Osteoblast (primary cell): ENCODE measurements around the gene RELN. TPM values are rescaled to one million over a fixed set of nuclear protein-coding genes. Genes with fewer than 3 reads are reported as not detected.

Experiments
- DNase-seq: peaks from one replicate; pipeline ENCODE4 v3.0.0; 2011; ENCODE audit warnings: low spot score, mixed read lengths; ENCODE audit not compliant: insufficient read length; ENCODE audit errors: missing footprints
- H2AFZ ChIP-seq: 2 replicates; pipeline ENCODE4 v1.6.0; 2011; ENCODE audit warnings: mild to moderate bottlenecking, low read length
- H3K27ac ChIP-seq: 2 replicates; pipeline ENCODE4 v1.5.1; 2011; ENCODE audit warnings: mild to moderate bottlenecking, low read depth, low read length, moderate library complexity
- H3K27me3 ChIP-seq: 2 replicates; pipeline ENCODE4 v1.6.0; 2012; ENCODE audit warnings: mild to moderate bottlenecking, control low read depth, inconsistent platforms, low read length, moderate library complexity; ENCODE audit not compliant: insufficient read depth
- H3K36me3 ChIP-seq: 2 replicates; pipeline ENCODE4 v1.5.1; 2011; ENCODE audit warnings: mild to moderate bottlenecking, low read length, control low read depth, moderate library complexity; ENCODE audit not compliant: insufficient read depth
- H3K4me1 ChIP-seq: 2 replicates; pipeline ENCODE4 v1.5.1; 2011; ENCODE audit warnings: mild to moderate bottlenecking, low read length, control low read depth, moderate library complexity; ENCODE audit not compliant: insufficient read depth
- H3K4me2 ChIP-seq: 2 replicates; pipeline ENCODE4 v1.6.0; 2011; ENCODE audit warnings: mild to moderate bottlenecking, low read length; ENCODE audit not compliant: insufficient read depth
- H3K4me3 ChIP-seq: fragments of 200-600 bp; sonication (generic); 3 replicates; pipeline ENCODE4 v1.5.1; 2012; ENCODE audit warnings: mild to moderate bottlenecking, low read length, inconsistent platforms; ENCODE audit not compliant: insufficient read depth
- H3K79me2 ChIP-seq: 2 replicates; pipeline ENCODE4 v1.6.0; 2012; ENCODE audit warnings: mild to moderate bottlenecking, low read length, control low read depth, inconsistent platforms; ENCODE audit not compliant: insufficient read depth
- H3K9me3 ChIP-seq: 2 replicates; pipeline ENCODE4 v1.5.1; 2011; ENCODE audit warnings: low read depth, low read length, control low read depth
- H4K20me1 ChIP-seq: 2 replicates; pipeline ENCODE4 v1.6.0; 2012; ENCODE audit warnings: mild to moderate bottlenecking, low read length, control low read depth; ENCODE audit not compliant: insufficient read depth
- CTCF ChIP-seq: IDR thresholded peaks from 2 replicates; pipeline ENCODE4 v1.5.1; 2011; ENCODE audit warnings: mild to moderate bottlenecking, low read depth, low read length, moderate library complexity; ENCODE audit errors: extremely low read depth
- total RNA-seq: library from RNA; depleted of rRNA; stranded (reverse); fragments of >200 nt; gene quantifications from 2 replicates; pipeline ENCODE4 v1.2.3, GENCODE V29; 2012

The RELN gene
- total RNA-seq, 1 donor: 0.36 TPM

DNA sequence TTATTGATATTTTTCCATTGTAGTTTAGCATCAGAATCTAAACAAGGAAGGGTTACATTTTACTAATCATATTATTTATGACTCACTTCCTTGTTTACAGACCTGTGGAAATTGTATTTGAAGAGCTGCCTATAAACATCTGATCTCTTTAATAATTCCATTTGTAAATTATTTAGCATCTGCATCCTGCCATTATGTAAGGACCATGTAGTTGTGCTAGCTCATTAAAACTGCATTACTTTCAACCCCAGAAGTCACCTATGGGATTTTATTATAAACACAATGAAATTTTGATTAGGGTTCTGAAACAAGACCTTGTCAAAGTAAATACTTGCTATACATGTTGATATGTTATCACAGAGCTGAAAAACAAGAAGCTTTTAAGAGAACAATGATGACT is 396.6 kb downstream of the RELN start:
- H3K4me2 ChIP-seq: no peak overlapping the region
- no peaks in the 10 kb centered on the region for H3K79me2 ChIP-seq
- H3K9me3 ChIP-seq: no peaks in the 10 kb centered on the region
- no peak for DNase-seq
- TF ChIP-seq CTCF: no peak
- no peaks in the 10 kb centered on the region for H4K20me1 ChIP-seq
- H2AFZ ChIP-seq: no peak overlapping the region
- H3K4me3 ChIP-seq: no peak overlapping the region
- no peaks in the 10 kb centered on the region for H3K27me3 ChIP-seq
- peaks cover 7% of the 10 kb centered on the region for H3K4me1 ChIP-seq
- no peak overlapping the region for H3K27ac ChIP-seq
- H3K36me3 ChIP-seq: no peaks in the 10 kb centered on the region

DNA sequence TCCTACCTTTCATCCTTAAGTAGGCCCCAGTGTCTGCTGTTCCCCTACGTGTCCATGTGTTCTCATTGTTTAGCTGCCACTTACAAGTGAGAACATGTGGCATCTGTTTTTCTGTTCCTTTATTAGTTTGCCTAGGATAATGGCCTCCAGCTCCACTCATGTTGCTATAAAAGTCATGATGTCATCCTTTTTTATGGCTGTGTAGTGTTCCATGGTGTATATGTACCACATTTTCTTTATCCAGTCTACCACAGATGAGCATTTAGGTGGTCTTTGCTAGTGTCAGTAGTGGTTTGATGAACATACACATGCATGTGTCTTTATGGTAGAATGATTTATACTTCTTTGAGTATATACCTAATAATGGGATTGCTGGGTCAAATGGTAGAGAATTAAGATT is 397.3 kb downstream of the RELN start:
- Histone ChIP-seq H3K4me1 (peaks cover 7% of the 10 kb centered on the region), H3K9me3 (no peaks in the 10 kb centered on the region), H3K4me2 (no peak overlapping the region), H3K4me3 (no peak overlapping the region), H3K27ac (no peak overlapping the region), H3K79me2 (no peaks in the 10 kb centered on the region), H4K20me1 (no peaks in the 10 kb centered on the region), H2AFZ (no peak overlapping the region), H3K36me3 (no peaks in the 10 kb centered on the region), H3K27me3 (no peaks in the 10 kb centered on the region)
- no peak for TF ChIP-seq CTCF
- DNase-seq: no peak

DNA sequence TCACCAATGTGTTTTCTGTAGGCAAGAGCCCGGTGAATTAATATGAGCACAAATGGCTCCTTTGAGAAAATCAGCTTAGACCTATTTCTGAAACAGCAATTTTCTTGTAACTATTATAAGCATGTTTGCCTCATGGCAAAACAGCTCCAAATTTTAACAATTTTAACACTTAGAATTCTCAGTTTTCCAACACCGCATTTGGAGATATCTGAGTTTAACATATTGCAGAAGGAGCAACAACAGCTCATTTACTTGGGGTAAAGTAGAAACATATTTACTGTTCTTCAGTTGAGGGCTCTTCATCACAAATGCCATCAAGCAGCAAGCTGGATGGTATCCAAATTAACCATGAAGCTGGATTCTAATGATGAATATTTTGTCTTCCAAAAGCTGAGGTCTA is 409.4 kb downstream of the RELN start:
- Histone ChIP-seq H3K4me3 (no peak overlapping the region), H3K79me2 (no peaks in the 10 kb centered on the region), H3K27me3 (no peaks in the 10 kb centered on the region), H4K20me1 (no peaks in the 10 kb centered on the region), H3K9me3 (no peaks in the 10 kb centered on the region), H2AFZ (no peak overlapping the region), H3K36me3 (no peaks in the 10 kb centered on the region), H3K4me2 (no peak overlapping the region), H3K4me1 (no peaks in the 10 kb centered on the region), H3K27ac (no peak overlapping the region)
- TF ChIP-seq CTCF: no peak
- no peak for DNase-seq

DNA sequence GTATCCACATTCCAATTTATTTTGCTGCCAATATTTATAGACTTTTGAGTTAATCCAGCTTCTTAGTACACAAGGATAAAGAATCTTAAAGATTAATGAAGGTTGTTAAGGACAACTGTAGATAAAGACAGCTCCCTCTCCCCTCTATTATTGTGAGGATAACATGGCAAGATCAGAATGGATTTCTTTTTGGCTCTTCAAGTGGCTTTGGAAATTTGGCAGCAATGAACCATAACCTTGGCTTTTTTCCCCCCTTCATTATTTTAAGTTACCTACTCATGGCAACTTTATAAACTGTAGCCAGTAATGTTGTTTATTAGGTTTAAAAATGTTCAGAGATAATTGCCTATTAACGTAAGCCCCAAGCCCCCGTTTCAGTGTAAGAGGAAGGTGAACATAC is 412.4 kb downstream of the RELN start:
- no peak overlapping the region for H3K27ac ChIP-seq
- H3K79me2 ChIP-seq: no peaks in the 10 kb centered on the region
- no peaks in the 10 kb centered on the region for H3K36me3 ChIP-seq
- no peaks in the 10 kb centered on the region for H3K4me1 ChIP-seq
- no peak for TF ChIP-seq CTCF
- H2AFZ ChIP-seq: no peak overlapping the region
- no peak overlapping the region for H3K4me2 ChIP-seq
- no peaks in the 10 kb centered on the region for H3K27me3 ChIP-seq
- H3K9me3 ChIP-seq: no peaks in the 10 kb centered on the region
- no peak for DNase-seq
- no peak overlapping the region for H3K4me3 ChIP-seq
- no peaks in the 10 kb centered on the region for H4K20me1 ChIP-seq
